Progenitor cell of endocrine pancreas (in vitro differentiated cells): ENCODE data around the gene SPDYE4. TPM values are rescaled to one million over a fixed set of nuclear protein-coding genes. Genes with fewer than 3 reads are reported as not detected.

ENCODE experiments used
- DNase-seq: peaks from one replicate; pipeline ENCODE4 v3.0.0; 2021; ENCODE audit warnings: low spot score; ENCODE audit not compliant: unreplicated experiment
- H3K27ac Mint-ChIP-seq: 2 replicates; pipeline ENCODE4 v1.8.0; 2021; ENCODE audit warnings: mild to moderate bottlenecking, moderate library complexity, mixed read lengths
- H3K27me3 Mint-ChIP-seq: 2 replicates; pipeline ENCODE4 v1.8.0; 2021; ENCODE audit warnings: mixed read lengths
- H3K36me3 Mint-ChIP-seq: 2 replicates; pipeline ENCODE4 v1.8.0; 2022; ENCODE audit warnings: mixed read lengths; ENCODE audit not compliant: insufficient read depth
- H3K4me1 Mint-ChIP-seq: 2 replicates; pipeline ENCODE4 v1.8.0; 2021; ENCODE audit warnings: low read depth, mixed read lengths
- H3K4me3 Mint-ChIP-seq: 2 replicates; pipeline ENCODE4 v1.8.0; 2021; ENCODE audit warnings: low read depth, mild to moderate bottlenecking, moderate library complexity, mixed read lengths
- H3K9me3 Mint-ChIP-seq: 2 replicates; pipeline ENCODE4 v1.8.0; 2021; ENCODE audit warnings: low read depth, mixed read lengths
- total RNA-seq: library from RNA; stranded (reverse); gene quantifications from 2 replicates; pipeline ENCODE4 v1.2.1, GENCODE V29; 2021
- TF ChIP-seq, protein P1 (sequence below): fragments of 200-600 bp; sonication (generic); IDR thresholded peaks from one replicate; pipeline ENCODE4 v1.5.0; 2021; ENCODE audit warnings: antibody characterized with exemption, mild to moderate bottlenecking; ENCODE audit not compliant: unreplicated experiment

Gene SPDYE4
- total RNA-seq, 1 donor from 2014 or later: not detected

DNA sequence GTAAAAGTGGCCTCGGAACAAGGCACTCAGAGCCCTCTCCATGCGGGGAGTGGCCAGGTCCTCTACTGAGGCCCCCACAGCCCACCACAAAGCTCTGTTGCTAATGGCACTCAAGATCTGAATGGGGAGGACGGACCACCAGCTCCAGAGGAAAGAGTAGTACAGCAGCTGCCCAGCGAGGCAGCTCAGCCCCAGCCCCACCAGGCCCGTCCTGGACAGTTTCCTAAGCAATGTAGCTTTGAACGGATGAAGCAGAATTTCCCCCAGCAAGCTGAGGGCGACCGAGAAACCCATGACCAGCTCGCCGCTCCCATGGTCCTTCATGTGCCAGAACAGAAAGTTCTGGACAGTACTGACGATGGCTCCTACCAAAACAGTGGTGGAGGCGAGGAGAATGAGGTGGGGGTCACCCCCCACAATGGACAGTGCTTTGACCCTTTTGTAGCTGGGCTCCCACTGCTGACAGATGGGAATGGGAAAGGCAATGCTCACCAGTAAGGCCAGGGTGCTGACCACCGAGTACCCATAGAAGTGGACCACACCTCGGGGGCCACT lies 39.4 kb upstream of the SPDYE4 start:
- no peak for DNase-seq
- Mint-ChIP-seq H3K4me1 (peaks cover 45% of the 10 kb centered on the region), H3K9me3 (peaks cover 6% of the 10 kb centered on the region)

DNA sequence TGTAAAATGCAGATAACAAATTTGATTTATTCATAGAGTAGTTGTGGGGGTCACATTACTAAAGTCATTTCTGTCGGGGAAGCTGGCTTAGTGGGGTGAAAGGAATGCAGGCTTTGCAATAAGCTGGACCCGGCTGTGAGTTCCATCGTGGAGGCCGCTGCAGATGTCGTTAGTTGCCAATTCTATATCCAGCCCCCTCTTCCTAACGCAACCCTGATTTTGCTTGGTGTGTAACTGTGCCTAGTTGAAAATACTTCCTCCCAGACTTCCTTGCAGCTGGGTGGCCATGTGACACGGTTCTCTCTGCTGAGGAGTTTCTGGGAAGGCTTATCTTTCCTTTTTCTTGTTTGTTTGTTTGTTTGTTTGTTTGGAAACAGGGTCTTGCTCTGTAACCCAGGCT lies 36.3 kb upstream of the SPDYE4 start:
- TF ChIP-seq, protein P1, sequence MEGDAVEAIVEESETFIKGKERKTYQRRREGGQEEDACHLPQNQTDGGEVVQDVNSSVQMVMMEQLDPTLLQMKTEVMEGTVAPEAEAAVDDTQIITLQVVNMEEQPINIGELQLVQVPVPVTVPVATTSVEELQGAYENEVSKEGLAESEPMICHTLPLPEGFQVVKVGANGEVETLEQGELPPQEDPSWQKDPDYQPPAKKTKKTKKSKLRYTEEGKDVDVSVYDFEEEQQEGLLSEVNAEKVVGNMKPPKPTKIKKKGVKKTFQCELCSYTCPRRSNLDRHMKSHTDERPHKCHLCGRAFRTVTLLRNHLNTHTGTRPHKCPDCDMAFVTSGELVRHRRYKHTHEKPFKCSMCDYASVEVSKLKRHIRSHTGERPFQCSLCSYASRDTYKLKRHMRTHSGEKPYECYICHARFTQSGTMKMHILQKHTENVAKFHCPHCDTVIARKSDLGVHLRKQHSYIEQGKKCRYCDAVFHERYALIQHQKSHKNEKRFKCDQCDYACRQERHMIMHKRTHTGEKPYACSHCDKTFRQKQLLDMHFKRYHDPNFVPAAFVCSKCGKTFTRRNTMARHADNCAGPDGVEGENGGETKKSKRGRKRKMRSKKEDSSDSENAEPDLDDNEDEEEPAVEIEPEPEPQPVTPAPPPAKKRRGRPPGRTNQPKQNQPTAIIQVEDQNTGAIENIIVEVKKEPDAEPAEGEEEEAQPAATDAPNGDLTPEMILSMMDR: no peak
- DNase-seq: no peak
- Mint-ChIP-seq H3K27ac (no peak overlapping the region), H3K36me3 (peaks cover 10% of the 10 kb centered on the region), H3K4me1 (peaks cover 55% of the 10 kb centered on the region), H3K27me3 (no peaks in the 10 kb centered on the region), H3K9me3 (peaks cover 6% of the 10 kb centered on the region), H3K4me3 (no peak overlapping the region)

More for the DNA sequence above, 39.4 kb upstream of the SPDYE4 start:
- TF ChIP-seq, protein P1: no peak
- H3K27me3 Mint-ChIP-seq: peaks cover 1% of the 10 kb centered on the region
- H3K27ac Mint-ChIP-seq: peak overlapping the region; percentile 59
- peak overlapping the region; percentile 58 for H3K4me3 Mint-ChIP-seq
- peaks cover 4% of the 10 kb centered on the region for H3K36me3 Mint-ChIP-seq

DNA sequence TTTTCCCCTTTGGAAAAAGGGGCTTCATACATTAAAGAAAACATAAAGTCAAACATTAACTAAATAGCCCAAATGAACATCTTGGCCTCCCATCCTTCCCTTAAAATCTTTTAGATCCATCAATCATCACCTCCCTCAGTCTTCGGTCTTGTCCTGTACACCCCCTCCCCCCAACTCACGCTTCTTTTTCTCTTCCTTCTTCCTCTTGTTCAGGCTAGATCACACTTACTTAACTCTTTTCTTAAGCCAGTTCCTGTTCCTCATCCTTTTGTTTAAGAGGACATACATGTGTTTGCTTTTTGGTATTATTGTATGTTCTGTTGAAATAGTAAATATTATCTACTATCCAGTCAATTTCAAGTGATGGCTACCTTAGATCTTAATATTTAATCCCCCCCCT lies 35.3 kb upstream of the SPDYE4 start:
- Mint-ChIP-seq H3K27me3 (no peaks in the 10 kb centered on the region), H3K4me1 (peaks cover 60% of the 10 kb centered on the region), H3K4me3 (no peak overlapping the region), H3K9me3 (peaks cover 6% of the 10 kb centered on the region), H3K36me3 (peaks cover 10% of the 10 kb centered on the region), H3K27ac (peak overlapping the region; percentile 17)
- DNase-seq: no peak
- TF ChIP-seq, protein P1: no peak

DNA sequence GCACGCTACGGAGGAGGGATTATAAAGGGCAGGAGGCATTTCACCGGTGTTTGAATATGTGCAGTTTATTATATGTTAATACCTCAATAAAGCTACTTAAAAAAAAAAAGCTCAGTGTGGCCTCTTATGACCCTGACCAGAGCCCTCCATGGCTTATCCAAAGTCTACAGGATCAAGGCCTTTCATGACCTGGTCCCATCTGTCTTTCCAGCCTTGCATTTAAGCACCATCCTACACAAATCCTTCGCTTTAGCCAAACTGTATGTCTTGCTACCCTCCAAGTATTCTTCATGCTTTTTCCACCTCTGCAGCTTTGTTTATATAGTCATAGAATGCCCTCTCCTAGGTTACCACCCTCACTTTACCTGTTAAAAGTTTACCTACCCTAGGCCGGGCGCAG lies 34.3 kb upstream of the SPDYE4 start:
- Mint-ChIP-seq H3K36me3 (peaks cover 10% of the 10 kb centered on the region), H3K4me1 (peaks cover 65% of the 10 kb centered on the region), H3K27me3 (no peaks in the 10 kb centered on the region), H3K9me3 (peaks cover 6% of the 10 kb centered on the region), H3K4me3 (no peak overlapping the region), H3K27ac (no peak overlapping the region)
- DNase-seq: no peak
- TF ChIP-seq, protein P1: no peak

DNA sequence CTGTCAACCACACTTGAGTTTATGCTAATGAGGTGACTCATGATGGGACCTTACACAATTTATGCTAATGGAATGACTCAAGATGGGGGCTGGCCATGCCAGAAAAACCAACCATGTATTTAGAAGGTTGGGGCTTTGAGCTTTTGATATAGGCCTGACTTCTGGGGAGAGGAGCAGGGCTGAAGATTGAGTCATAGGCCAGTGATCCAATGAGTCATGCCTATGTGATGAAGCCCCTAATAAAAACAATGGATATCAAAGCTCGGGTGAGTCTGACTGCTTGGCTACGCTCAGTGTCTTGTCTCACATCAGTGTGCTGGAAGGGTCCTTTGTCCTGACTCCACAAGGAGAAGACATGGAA lies 33.5 kb upstream of the SPDYE4 start:
- Mint-ChIP-seq H3K36me3 (peaks cover 10% of the 10 kb centered on the region), H3K9me3 (peaks cover 6% of the 10 kb centered on the region), H3K27me3 (peaks cover 2% of the 10 kb centered on the region), H3K27ac (no peak overlapping the region), H3K4me1 (peaks cover 58% of the 10 kb centered on the region), H3K4me3 (no peak overlapping the region)
- TF ChIP-seq, protein P1: no peak
- DNase-seq: no peak
